A673 (cell line): Measurements from ENCODE around the gene PIGK.

Source experiments
- EZH2 ChIP-seq: fragments of 200-600 bp; sonication (generic); IDR thresholded peaks from 2 replicates; pipeline ENCODE4 v1.6.1; 2017; ENCODE audit warnings: borderline replicate concordance, low read depth, mild to moderate bottlenecking, mixed read lengths, antibody characterized with exemption, low read length; ENCODE audit not compliant: poor library complexity, severe bottlenecking
- TF ChIP-seq, protein P1 (sequence below): fragments of 300-800, 200-600 bp; sonication (generic); conservative IDR thresholded peaks from 2 replicates; pipeline ENCODE4 v1.5.1; 2017; ENCODE audit warnings: low read depth, mild to moderate bottlenecking, antibody characterized with exemption, low read length, moderate library complexity, mixed read lengths

- no peak for TF ChIP-seq EZH2
- TF ChIP-seq, protein P1, sequence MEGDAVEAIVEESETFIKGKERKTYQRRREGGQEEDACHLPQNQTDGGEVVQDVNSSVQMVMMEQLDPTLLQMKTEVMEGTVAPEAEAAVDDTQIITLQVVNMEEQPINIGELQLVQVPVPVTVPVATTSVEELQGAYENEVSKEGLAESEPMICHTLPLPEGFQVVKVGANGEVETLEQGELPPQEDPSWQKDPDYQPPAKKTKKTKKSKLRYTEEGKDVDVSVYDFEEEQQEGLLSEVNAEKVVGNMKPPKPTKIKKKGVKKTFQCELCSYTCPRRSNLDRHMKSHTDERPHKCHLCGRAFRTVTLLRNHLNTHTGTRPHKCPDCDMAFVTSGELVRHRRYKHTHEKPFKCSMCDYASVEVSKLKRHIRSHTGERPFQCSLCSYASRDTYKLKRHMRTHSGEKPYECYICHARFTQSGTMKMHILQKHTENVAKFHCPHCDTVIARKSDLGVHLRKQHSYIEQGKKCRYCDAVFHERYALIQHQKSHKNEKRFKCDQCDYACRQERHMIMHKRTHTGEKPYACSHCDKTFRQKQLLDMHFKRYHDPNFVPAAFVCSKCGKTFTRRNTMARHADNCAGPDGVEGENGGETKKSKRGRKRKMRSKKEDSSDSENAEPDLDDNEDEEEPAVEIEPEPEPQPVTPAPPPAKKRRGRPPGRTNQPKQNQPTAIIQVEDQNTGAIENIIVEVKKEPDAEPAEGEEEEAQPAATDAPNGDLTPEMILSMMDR = no peak
These were observed 170.6 kb downstream of the PIGK start for GRCh38 chr1:77048615-77049005.
